ENCODE measurements around the gene SLC4A4.

The SLC4A4 gene

DNA sequence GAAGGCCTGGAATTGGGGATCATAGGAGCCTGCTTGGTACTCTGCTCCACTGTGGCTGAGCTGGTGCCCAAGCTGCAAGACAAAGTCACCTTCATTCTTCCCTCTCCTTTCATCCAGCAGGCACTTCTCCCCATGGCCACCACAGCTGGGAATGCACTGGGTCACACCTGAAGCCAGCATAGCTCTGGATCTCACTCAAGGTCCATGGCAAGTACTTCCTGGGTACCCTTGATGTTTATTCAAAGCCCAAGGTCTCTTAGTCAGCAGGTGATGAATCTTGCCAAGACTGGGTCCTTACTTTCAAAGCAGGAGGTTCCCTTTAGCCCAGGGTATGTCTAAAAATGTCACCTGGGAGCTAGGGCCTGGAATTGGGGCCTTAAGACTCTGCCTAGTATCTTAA is 4.9 kb upstream of the SLC4A4 start:
- no peak overlapping the region for H3K9ac ChIP-seq (ENCODE audit: low read depth, low read length)
- no peaks in the 10 kb centered on the region for H3K36me3 ChIP-seq (ENCODE audit: insufficient read depth, low read length)
- H3K4me1 ChIP-seq (ENCODE audit: insufficient read depth, low read length), result no peaks in the 10 kb centered on the region
- H3K9me3 ChIP-seq (ENCODE audit: control insufficient read depth, insufficient read depth, low read length), result no peaks in the 10 kb centered on the region

DNA sequence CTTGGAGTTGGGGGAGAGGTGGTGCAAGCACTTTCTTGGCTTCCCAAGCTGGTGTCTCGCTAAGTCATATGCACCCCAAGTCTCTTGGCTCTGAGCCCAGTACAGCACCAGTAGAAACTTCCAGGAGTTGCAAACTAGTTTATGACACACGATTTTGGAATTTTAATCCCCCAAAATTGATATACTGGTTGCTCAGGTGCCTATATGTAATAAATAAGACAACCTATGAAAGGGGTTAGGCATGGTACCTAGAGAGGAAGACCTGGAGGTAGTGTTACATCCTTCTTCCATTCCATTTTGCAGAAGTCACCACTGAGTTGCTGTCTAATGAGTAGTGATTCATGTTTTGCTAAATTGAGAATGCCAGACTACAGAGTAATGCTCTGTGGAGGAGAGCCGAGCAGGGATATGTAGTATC is 4.3 kb upstream of the SLC4A4 start:
- H3K36me3 ChIP-seq (ENCODE audit: insufficient read depth, low read length), result no peaks in the 10 kb centered on the region
- H3K9me3 ChIP-seq (ENCODE audit: control insufficient read depth, insufficient read depth, low read length), result no peaks in the 10 kb centered on the region
- H3K4me1 ChIP-seq (ENCODE audit: insufficient read depth, low read length), result no peaks in the 10 kb centered on the region
- H3K9ac ChIP-seq (ENCODE audit: low read depth, low read length), result no peak overlapping the region

DNA sequence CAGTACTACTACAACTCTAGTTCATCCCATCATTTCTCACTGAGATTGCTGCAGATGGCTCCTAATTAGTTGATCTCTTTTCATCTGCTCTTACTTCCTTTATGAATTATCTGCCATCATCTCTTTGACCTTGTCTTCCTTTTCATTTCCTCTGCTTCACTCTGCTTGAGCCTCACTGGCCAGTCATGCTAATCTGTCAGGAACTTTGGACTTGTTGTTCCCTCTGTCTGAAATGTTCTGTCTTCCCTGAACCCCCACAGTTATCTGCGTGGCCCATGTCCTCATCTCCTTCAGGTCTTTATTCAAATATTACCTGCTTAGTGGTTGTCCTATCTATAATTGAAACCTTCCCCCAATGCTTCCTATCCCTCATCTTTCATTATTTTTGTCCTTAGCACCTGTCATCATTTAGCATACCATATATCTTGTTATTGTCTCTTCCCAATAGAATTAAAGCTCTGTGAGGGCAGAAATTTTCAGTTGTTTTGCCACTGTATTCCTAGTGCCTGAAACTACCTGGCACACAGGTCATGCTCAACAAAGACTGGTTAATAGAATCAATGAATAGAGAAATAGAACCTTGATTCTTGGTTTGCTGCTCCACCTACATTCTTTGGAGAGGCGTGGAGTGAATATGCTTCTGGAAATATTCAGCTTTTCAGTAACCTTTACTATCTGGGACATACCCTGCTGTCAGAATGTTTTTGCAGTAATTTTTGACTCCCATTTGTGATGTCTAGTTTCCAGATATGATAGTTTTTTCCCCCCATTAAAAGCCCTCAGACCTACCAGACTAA is 5.0 kb downstream of the SLC4A4 start:
- Histone ChIP-seq H3K9ac (ENCODE audit: low read depth, low read length) (no peak overlapping the region), H3K36me3 (ENCODE audit: insufficient read depth, low read length) (no peaks in the 10 kb centered on the region), H3K4me1 (ENCODE audit: insufficient read depth, low read length) (no peaks in the 10 kb centered on the region)

DNA sequence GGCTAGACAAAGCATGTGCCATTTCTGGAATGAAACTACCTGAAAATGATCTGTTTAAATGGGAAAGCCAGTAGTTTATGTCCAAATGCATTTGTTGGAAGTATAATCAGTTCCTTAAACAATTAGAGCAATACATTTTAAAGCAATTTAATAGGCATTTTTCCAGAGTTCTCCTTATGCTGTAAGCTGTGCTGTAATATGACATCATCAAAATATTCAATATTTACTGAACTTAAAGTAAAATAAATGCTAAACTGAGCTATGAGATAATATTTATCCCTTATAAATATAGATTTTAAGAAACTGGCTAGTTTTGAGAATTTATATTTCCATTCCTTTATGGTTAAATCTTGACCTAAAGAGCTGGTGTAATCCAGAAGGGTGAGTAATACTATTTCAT is 7.9 kb downstream of the SLC4A4 start:
- no peaks in the 10 kb centered on the region for H3K4me1 ChIP-seq (ENCODE audit: insufficient read depth, low read length)
- no peaks in the 10 kb centered on the region for H3K9me3 ChIP-seq (ENCODE audit: control insufficient read depth, insufficient read depth, low read length)
- no peak overlapping the region for H3K9ac ChIP-seq (ENCODE audit: low read depth, low read length)
- H3K36me3 ChIP-seq (ENCODE audit: insufficient read depth, low read length), result no peaks in the 10 kb centered on the region

More for the DNA sequence above, 5.0 kb downstream of the SLC4A4 start:
- H3K9me3 ChIP-seq (ENCODE audit: control insufficient read depth, insufficient read depth, low read length), result no peaks in the 10 kb centered on the region

DNA sequence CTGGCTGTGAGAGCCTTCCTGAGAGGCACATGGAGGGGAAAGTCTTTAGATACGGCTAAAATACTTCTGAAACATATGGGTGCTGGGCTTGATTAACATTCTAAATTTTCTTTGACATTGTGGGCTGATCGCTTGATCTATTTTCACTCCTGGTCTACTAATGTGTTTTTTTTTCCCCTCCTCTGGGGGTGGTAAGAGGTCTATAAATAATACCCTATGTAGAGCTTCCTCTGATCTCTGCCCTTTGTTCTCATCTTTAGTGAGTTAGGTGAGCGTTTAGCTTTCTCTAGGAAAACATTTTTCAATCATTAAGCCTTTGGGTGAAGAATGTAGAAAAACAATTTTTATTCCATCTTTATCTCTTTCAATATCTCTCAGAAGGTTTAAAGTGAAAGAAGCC is 9.8 kb downstream of the SLC4A4 start:
- Histone ChIP-seq H3K9ac (ENCODE audit: low read depth, low read length) (no peak overlapping the region), H3K4me1 (ENCODE audit: insufficient read depth, low read length) (no peaks in the 10 kb centered on the region), H3K9me3 (ENCODE audit: control insufficient read depth, insufficient read depth, low read length) (no peaks in the 10 kb centered on the region), H3K36me3 (ENCODE audit: insufficient read depth, low read length) (no peaks in the 10 kb centered on the region)

DNA sequence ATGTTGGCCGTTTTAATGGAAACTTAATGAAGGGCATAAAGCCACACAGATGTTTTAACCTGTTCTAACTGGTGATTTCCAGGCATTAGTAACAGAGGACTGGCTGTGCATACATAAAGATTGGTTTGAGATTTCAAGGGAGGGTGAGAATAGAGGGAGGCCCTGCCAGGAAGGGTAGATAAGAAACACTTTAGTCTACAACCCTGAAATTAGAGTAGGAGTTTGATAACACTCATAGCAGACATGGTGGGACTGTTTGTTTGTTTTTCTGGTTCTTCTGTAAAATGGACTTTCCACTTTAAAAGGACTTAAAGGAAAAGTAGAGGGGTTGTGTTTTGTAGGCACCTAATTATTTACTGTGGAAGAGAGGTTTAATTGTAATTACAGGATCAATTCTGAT is 16.2 kb downstream of the SLC4A4 start:
- Histone ChIP-seq H3K36me3 (ENCODE audit: insufficient read depth, low read length) (no peaks in the 10 kb centered on the region), H3K4me1 (ENCODE audit: insufficient read depth, low read length) (no peaks in the 10 kb centered on the region), H3K9ac (ENCODE audit: low read depth, low read length) (no peak overlapping the region), H3K9me3 (ENCODE audit: control insufficient read depth, insufficient read depth, low read length) (no peaks in the 10 kb centered on the region)

DNA sequence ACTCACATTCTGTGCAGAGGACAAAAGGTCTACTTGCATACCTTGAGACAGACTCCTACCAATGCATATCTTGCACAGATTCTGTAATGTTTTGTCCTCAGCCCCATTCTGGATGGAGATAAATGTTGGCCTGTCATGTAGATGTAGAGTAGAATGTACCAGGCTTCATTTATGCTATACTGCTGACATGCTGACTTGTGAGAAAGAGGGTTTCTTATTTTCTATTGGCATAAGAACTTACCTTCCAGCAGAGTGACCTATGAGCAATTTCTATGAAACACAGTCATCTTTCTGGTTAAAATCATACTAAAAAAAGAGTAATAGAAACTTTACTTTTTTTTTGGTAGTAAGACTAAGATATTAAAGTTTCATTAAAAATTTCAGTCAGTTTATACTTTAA is 17.2 kb downstream of the SLC4A4 start:
- no peaks in the 10 kb centered on the region for H3K9me3 ChIP-seq (ENCODE audit: control insufficient read depth, insufficient read depth, low read length)
- no peak overlapping the region for H3K9ac ChIP-seq (ENCODE audit: low read depth, low read length)
- H3K36me3 ChIP-seq (ENCODE audit: insufficient read depth, low read length), result no peaks in the 10 kb centered on the region
- H3K4me1 ChIP-seq (ENCODE audit: insufficient read depth, low read length), result no peaks in the 10 kb centered on the region

DNA sequence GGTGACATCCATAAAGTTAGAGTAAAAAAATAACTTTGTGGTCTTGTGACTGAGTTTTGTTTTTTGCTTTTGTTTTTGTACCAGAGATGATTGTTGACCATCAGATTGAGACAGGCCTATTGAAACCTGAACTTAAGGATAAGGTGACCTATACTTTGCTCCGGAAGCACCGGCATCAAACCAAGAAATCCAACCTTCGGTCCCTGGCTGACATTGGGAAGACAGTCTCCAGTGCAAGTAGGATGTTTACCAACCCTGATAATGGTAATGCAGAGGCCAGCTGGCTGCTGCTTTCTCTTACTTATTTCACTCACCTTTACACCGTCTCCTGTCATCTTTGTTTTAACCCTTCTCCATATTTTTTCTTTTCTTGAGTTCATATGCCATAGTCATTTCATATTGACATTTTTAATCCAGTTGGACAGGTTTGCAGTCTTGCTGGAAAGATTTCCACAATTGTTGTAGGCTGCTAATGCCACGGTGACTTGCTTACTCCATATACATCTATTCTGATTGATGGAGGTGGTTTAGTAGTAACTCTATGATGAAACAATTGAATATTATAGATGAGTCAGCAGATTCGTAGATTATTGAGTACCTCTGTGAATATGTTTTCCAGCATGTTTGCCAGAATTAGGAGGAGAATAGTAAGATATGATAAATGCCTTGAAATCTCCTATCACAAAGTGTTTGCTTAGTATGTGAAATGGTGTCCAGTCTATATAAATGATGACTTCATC is 18.3 kb downstream of the SLC4A4 start:
- H3K36me3 ChIP-seq (ENCODE audit: insufficient read depth, low read length), result no peaks in the 10 kb centered on the region
- H3K9ac ChIP-seq (ENCODE audit: low read depth, low read length), result no peak overlapping the region
- H3K9me3 ChIP-seq (ENCODE audit: control insufficient read depth, insufficient read depth, low read length), result no peaks in the 10 kb centered on the region
- no peaks in the 10 kb centered on the region for H3K4me1 ChIP-seq (ENCODE audit: insufficient read depth, low read length)

DNA sequence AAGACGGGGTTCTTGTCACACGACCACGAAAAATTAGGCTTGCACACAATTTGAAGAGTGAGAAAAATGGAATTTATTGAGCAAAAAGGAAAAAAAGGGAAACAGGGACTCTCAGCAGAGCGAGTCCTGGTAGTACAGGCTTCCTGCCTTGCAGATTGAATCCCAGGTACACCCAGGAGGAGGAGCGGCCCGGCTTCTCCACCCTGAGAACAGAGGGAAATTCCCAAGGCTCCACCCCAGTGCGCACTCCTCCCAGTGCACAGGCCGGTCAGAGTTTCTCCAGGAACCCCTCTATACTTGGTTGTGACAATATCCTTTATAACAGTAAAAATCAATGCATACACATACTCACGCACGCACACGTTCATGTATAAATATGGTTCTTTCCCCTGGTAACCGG is 22.0 kb downstream of the SLC4A4 start:
- H3K4me1 ChIP-seq (ENCODE audit: insufficient read depth, low read length), result no peaks in the 10 kb centered on the region
- H3K9me3 ChIP-seq (ENCODE audit: control insufficient read depth, insufficient read depth, low read length), result no peaks in the 10 kb centered on the region
- H3K9ac ChIP-seq (ENCODE audit: low read depth, low read length), result no peak overlapping the region
- H3K36me3 ChIP-seq (ENCODE audit: insufficient read depth, low read length), result no peaks in the 10 kb centered on the region

DNA sequence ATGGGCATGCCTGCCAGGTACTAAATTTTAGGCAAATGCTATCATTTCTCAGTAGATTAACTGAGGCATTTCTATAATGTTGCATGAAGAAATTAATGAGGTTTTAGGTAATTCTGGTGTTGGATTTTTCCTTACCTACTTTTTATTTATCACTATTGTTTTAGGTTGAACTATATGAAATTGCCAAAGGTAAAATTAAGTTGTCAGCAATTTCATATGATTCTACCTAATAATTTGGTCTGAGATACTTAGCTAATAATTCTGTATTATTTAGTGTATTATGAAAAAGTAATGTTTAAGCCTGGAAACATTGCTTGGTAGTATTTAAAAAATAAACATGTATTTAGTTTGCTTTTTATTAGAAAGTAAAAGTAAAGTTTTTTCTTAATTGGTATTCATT is 22.7 kb downstream of the SLC4A4 start:
- Histone ChIP-seq H3K9ac (ENCODE audit: low read depth, low read length) (no peak overlapping the region), H3K36me3 (ENCODE audit: insufficient read depth, low read length) (no peaks in the 10 kb centered on the region), H3K9me3 (ENCODE audit: control insufficient read depth, insufficient read depth, low read length) (no peaks in the 10 kb centered on the region), H3K4me1 (ENCODE audit: insufficient read depth, low read length) (no peaks in the 10 kb centered on the region)

DNA sequence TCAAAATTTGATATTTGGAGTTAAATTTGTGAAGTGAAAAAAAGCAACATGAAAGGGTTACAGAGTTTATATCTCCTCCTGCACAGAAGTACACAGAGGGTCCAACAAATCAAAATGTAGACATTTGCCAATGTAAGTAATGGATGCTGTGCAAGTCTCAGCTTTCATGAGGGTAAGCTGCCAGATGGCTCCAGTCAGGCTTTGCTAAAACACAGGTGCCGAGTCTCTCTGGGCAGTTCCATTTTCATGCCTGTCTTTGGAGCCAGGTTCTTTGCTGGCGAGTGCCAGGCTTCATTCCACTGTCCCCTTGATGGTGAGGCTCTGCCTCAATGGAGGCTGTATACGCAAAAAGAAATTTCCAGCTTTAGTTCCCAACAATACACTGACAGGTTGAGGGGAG is 27.9 kb downstream of the SLC4A4 start:
- Histone ChIP-seq H3K4me1 (ENCODE audit: insufficient read depth, low read length) (no peaks in the 10 kb centered on the region), H3K9me3 (ENCODE audit: control insufficient read depth, insufficient read depth, low read length) (no peaks in the 10 kb centered on the region), H3K36me3 (ENCODE audit: insufficient read depth, low read length) (no peaks in the 10 kb centered on the region), H3K9ac (ENCODE audit: low read depth, low read length) (no peak overlapping the region)

DNA sequence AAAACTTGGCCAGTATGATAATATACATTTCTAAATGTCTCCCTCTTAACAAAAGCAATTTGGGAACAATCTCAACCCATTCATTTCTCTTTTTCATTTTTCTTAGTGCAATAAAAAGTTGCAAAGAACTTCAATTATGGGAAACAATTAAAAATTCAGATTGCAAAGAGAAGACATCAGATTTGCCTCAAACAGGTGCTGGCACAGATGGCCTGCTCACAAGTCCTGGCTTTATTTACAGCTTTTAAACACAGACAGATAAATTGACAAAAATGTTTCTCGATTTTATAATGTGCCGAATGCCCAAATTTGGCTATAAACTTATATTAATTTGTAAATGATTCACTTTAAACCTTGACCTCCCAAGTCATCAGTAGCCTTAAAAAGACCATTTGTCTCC is 28.7 kb downstream of the SLC4A4 start:
- no peaks in the 10 kb centered on the region for H3K9me3 ChIP-seq (ENCODE audit: control insufficient read depth, insufficient read depth, low read length)
- H3K4me1 ChIP-seq (ENCODE audit: insufficient read depth, low read length), result no peaks in the 10 kb centered on the region
- no peak overlapping the region for H3K9ac ChIP-seq (ENCODE audit: low read depth, low read length)
- no peaks in the 10 kb centered on the region for H3K36me3 ChIP-seq (ENCODE audit: insufficient read depth, low read length)

DNA sequence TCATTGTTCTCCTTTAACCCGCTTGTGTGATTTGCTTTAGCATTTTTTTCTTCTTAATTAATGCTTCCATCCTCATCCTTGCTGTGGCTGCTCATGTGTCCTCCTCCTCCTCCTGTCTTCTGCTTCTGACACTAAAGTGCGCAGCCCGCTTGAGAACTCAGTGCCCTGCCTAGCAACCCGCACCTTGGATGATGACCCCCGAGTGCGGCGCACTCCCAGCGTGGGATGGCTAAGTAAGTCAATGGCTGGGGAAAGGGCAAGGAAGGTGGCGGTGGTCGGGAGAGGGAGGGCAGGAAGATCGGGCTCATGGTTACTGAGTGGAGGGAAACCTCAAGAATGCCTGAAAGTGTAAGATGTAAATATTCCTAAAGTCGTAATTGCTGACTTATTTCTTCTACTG is 30.1 kb downstream of the SLC4A4 start:
- H3K9me3 ChIP-seq (ENCODE audit: control insufficient read depth, insufficient read depth, low read length), result no peaks in the 10 kb centered on the region

DNA sequence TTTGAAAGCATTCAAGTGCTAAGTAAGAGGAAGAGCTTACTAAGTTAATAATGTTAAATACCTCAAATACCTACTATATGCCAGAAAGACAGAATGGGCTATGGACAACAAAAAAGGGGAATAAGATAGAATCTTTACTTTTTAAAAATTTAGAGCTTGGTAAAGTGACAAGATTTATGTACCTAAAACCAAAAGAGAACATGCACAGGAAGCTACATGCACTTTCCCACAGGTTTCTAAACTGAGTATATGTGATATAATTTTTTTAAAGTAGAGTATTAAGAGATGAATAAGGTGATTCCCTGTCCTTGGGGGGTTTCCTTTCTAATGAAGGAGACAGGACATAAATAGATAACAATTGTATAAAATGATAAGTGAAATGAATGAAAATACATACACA is 30.7 kb downstream of the SLC4A4 start:
- Histone ChIP-seq H3K4me1 (ENCODE audit: insufficient read depth, low read length) (no peaks in the 10 kb centered on the region), H3K36me3 (ENCODE audit: insufficient read depth, low read length) (no peaks in the 10 kb centered on the region), H3K9ac (ENCODE audit: low read depth, low read length) (no peak overlapping the region), H3K9me3 (ENCODE audit: control insufficient read depth, insufficient read depth, low read length) (no peaks in the 10 kb centered on the region)

More for the DNA sequence above, 30.1 kb downstream of the SLC4A4 start:
- H3K36me3 ChIP-seq (ENCODE audit: insufficient read depth, low read length), result no peaks in the 10 kb centered on the region
- H3K9ac ChIP-seq (ENCODE audit: low read depth, low read length), result no peak overlapping the region
- no peaks in the 10 kb centered on the region for H3K4me1 ChIP-seq (ENCODE audit: insufficient read depth, low read length)

DNA sequence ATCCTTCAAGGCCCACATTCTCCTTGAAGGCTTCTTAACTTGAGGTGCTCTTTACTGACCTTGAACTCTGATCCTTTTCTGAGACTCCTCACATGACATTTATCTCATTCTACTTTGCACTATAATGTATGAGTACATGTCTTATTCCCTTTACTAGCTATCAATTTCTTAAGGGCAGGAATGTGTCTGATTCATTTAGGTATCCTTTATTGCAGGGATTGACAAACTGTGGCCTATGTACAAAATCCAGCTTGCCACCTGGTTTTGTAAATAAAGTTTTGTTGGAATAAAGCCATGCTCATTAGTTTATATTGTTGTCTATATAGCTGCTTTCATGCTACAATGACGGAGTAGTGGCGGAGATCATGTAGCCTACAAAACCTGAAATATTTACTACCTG is 36.7 kb downstream of the SLC4A4 start:
- Histone ChIP-seq H3K9ac (ENCODE audit: low read depth, low read length) (no peak overlapping the region), H3K9me3 (ENCODE audit: control insufficient read depth, insufficient read depth, low read length) (no peaks in the 10 kb centered on the region), H3K36me3 (ENCODE audit: insufficient read depth, low read length) (no peaks in the 10 kb centered on the region), H3K4me1 (ENCODE audit: insufficient read depth, low read length) (no peaks in the 10 kb centered on the region)

All from ES-I3 (cell line).